K562 (cell line): ENCODE measurements around the gene FYB1. TPM values are rescaled to one million over a fixed set of nuclear protein-coding genes. Genes with fewer than 3 reads are reported as not detected.

ENCODE experiments used
- COPS2 ChIP-seq: fragments of 450-650 bp; conservative IDR thresholded peaks from 2 replicates; pipeline ENCODE4 v1.6.1; 2016; ENCODE audit warnings: mild to moderate bottlenecking, moderate library complexity
- CTBP1 ChIP-seq: fragments of 450-650 bp; IDR thresholded peaks from 2 replicates; pipeline ENCODE4 v1.6.1; 2016; ENCODE audit warnings: borderline replicate concordance
- EHMT2 ChIP-seq: fragments of 450-650 bp; IDR thresholded peaks from 2 replicates; pipeline ENCODE4 v1.6.1; 2018; ENCODE audit warnings: antibody characterized with exemption
- MAZ ChIP-seq, 2 experiments: fragments of 450-650 bp in 1 of 2; sonication (generic) in 1 of 2; formaldehyde crosslinking; IDR thresholded peaks in 1 of 2; conservative IDR thresholded peaks in 1 of 2; 2 replicates each; pipeline versions ENCODE4 v1.4.0 to v1.5.0; 2020; ENCODE audit warnings: mild to moderate bottlenecking in 1 of 2, missing genetic modification reagents in 1 of 2
- NR2C1 ChIP-seq, 2 experiments: fragments of 450-650 bp; IDR thresholded peaks; 2 replicates each; pipeline ENCODE4 v1.6.1; 2017; ENCODE audit warnings: mild to moderate bottlenecking in 2 of 2, antibody characterized with exemption in 1 of 2, inconsistent platforms in 1 of 2, missing compliant biosample characterization in 1 of 2, missing genetic modification characterization in 1 of 2
- PTRF ChIP-seq: fragments of 450-650 bp; IDR thresholded peaks from 2 replicates; pipeline ENCODE4 v1.6.1; 2016; ENCODE audit warnings: mild to moderate bottlenecking, missing genetic modification characterization, missing compliant biosample characterization
- ZBTB1 ChIP-seq: sonication (generic); formaldehyde crosslinking; IDR thresholded peaks from 2 replicates; pipeline ENCODE4 v1.8.1; 2023; ENCODE audit warnings: missing genetic modification reagents, low read depth, mild to moderate bottlenecking, borderline replicate concordance
- ZFP1 ChIP-seq: fragments of 450-650 bp; formaldehyde crosslinking; IDR thresholded peaks from 2 replicates; pipeline ENCODE4 v1.4.0; 2020; ENCODE audit warnings: mild to moderate bottlenecking, mixed read lengths
- ZNF408 ChIP-seq: fragments of 250-450 bp; sonication (Bioruptor Pico); IDR thresholded peaks from 2 replicates; pipeline ENCODE4 v1.4.0; 2020; ENCODE audit warnings: low read depth, mild to moderate bottlenecking, moderate library complexity
- polyA plus RNA-seq, 8 experiments: library from polyadenylated mRNA; depleted of rRNA in 4 of 8; stranded (reverse) in 5 of 8; unstranded in 3 of 8; fragments of >200 nt; fragmentation: Nextera tagmentation in 2 of 8; fragmentation: Illumina TruSeq in 1 of 8; extraction: Ambion mirVana in 2 of 8; extraction: Trizol in 1 of 8; gene quantifications; 2 replicates each; pipeline versions ENCODE4 v1.2.1 to v1.2.3, GENCODE V29; 2011 to 2014; ENCODE audit warnings: inconsistent platforms in 1 of 8, missing spikeins in 1 of 8
- total RNA-seq, 7 experiments: library from RNA; depleted of rRNA in 6 of 7; stranded (reverse); fragments of >200 nt in 6 of 7; fragmentation: Illumina TruSeq in 2 of 7; extraction: Trizol in 2 of 7; gene quantifications; 2 replicates each; pipeline versions ENCODE4 v1.2.1 to v1.2.3, GENCODE V29; 2011 to 2021; ENCODE audit warnings: low replicate concordance in 1 of 7
- TF ChIP-seq, protein P1 (sequence below): fragments of 450-650 bp; IDR thresholded peaks from 2 replicates; pipeline ENCODE4 v1.6.1; 2016; ENCODE audit warnings: mild to moderate bottlenecking
- TF ChIP-seq, protein P2 (sequence below): IDR thresholded peaks from 2 replicates; pipeline ENCODE4 v1.6.1; 2012; ENCODE audit warnings: low read depth, low read length, improper control_type of control experiment, borderline replicate concordance
- TF ChIP-seq, protein P3 (sequence below): fragments of 450-650 bp; IDR thresholded peaks from 2 replicates; pipeline ENCODE4 v1.6.1; 2017; ENCODE audit warnings: antibody characterized with exemption, mild to moderate bottlenecking
- TF ChIP-seq, protein P4 (sequence below): fragments of 450-650 bp; formaldehyde crosslinking; conservative IDR thresholded peaks from 2 replicates; pipeline ENCODE4 v1.4.0; 2022; ENCODE audit warnings: mild to moderate bottlenecking, missing genetic modification characterization
- TF ChIP-seq, protein P5 (sequence below): fragments of 450-650 bp; formaldehyde crosslinking; IDR thresholded peaks from 2 replicates; pipeline ENCODE4 v1.4.0; 2022; ENCODE audit warnings: missing genetic modification characterization
- TF ChIP-seq, protein P6 (sequence below): fragments of 250-450 bp; sonication (Bioruptor Pico); IDR thresholded peaks from 2 replicates; pipeline ENCODE4 v1.5.1; 2021; ENCODE audit warnings: mild to moderate bottlenecking

The FYB1 gene
- total and polyA plus RNA-seq, 9 of the 15 experiments (the other 6 are each of a cell fraction or from before 2014, with no cell fraction given): 4.7 to 31.5 (median 9.7) TPM

DNA sequence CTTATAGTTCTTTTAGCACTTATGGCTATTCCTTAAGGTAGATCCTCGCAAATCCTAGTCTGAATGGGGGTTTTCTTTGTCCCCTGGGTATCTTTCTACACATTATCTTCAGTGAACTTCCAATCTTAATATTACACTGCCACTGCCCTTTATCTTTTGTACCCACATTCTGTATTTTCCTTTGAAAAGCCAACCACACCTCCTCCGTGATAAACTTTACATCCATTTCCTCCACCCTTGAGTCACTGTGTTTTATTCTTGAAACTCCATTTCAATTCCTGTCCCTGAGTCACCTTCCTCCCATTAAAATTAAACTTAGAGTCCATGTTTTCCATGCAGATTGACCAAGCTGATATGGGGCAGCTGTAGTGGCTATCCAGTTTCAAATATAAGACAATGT, 102.0 kb downstream of the FYB1 start (continued):
- TF ChIP-seq, protein P1, sequence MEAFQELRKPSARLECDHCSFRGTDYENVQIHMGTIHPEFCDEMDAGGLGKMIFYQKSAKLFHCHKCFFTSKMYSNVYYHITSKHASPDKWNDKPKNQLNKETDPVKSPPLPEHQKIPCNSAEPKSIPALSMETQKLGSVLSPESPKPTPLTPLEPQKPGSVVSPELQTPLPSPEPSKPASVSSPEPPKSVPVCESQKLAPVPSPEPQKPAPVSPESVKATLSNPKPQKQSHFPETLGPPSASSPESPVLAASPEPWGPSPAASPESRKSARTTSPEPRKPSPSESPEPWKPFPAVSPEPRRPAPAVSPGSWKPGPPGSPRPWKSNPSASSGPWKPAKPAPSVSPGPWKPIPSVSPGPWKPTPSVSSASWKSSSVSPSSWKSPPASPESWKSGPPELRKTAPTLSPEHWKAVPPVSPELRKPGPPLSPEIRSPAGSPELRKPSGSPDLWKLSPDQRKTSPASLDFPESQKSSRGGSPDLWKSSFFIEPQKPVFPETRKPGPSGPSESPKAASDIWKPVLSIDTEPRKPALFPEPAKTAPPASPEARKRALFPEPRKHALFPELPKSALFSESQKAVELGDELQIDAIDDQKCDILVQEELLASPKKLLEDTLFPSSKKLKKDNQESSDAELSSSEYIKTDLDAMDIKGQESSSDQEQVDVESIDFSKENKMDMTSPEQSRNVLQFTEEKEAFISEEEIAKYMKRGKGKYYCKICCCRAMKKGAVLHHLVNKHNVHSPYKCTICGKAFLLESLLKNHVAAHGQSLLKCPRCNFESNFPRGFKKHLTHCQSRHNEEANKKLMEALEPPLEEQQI: no peak
- TF ChIP-seq ZNF408 (no peak), COPS2 (no peak), ZBTB1 (no peak), EHMT2 (no peak), NR2C1 (IDR thresholded peaks at IDR 0.05) (no peak; the same call in 1 of the 2 replicates), NR2C1 (tag; IDR thresholded peaks at IDR 0.05) (no peak), ZFP1 (CRISPR knock-in tag) (no peak), MAZ (CRISPR knock-in tag; conservative IDR thresholded peaks at IDR 0.05 in 1 of 2, IDR thresholded peaks at IDR 0.05 in 1 of 2) (no peak), CTBP1 (no peak), PTRF (tag) (no peak)
- TF ChIP-seq, protein P2, sequence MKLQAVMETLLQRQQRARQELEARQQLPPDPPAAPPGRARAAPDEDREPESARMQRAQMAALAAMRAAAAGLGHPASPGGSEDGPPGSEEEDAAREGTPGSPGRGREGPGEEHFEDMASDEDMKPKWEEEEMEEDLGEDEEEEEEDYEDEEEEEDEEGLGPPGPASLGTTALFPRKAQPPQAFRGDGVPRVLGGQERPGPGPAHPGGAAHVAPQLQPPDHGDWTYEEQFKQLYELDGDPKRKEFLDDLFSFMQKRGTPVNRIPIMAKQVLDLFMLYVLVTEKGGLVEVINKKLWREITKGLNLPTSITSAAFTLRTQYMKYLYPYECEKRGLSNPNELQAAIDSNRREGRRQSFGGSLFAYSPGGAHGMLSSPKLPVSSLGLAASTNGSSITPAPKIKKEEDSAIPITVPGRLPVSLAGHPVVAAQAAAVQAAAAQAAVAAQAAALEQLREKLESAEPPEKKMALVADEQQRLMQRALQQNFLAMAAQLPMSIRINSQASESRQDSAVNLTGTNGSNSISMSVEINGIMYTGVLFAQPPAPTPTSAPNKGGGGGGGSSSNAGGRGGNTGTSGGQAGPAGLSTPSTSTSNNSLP: peak; percentile 97
- TF ChIP-seq, protein P3, sequence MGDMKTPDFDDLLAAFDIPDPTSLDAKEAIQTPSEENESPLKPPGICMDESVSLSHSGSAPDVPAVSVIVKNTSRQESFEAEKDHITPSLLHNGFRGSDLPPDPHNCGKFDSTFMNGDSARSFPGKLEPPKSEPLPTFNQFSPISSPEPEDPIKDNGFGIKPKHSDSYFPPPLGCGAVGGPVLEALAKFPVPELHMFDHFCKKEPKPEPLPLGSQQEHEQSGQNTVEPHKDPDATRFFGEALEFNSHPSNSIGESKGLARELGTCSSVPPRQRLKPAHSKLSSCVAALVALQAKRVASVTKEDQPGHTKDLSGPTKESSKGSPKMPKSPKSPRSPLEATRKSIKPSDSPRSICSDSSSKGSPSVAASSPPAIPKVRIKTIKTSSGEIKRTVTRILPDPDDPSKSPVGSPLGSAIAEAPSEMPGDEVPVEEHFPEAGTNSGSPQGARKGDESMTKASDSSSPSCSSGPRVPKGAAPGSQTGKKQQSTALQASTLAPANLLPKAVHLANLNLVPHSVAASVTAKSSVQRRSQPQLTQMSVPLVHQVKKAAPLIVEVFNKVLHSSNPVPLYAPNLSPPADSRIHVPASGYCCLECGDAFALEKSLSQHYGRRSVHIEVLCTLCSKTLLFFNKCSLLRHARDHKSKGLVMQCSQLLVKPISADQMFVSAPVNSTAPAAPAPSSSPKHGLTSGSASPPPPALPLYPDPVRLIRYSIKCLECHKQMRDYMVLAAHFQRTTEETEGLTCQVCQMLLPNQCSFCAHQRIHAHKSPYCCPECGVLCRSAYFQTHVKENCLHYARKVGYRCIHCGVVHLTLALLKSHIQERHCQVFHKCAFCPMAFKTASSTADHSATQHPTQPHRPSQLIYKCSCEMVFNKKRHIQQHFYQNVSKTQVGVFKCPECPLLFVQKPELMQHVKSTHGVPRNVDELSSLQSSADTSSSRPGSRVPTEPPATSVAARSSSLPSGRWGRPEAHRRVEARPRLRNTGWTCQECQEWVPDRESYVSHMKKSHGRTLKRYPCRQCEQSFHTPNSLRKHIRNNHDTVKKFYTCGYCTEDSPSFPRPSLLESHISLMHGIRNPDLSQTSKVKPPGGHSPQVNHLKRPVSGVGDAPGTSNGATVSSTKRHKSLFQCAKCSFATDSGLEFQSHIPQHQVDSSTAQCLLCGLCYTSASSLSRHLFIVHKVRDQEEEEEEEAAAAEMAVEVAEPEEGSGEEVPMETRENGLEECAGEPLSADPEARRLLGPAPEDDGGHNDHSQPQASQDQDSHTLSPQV: no peak; the same call in 1 of the 2 replicates
- TF ChIP-seq, protein P4, sequence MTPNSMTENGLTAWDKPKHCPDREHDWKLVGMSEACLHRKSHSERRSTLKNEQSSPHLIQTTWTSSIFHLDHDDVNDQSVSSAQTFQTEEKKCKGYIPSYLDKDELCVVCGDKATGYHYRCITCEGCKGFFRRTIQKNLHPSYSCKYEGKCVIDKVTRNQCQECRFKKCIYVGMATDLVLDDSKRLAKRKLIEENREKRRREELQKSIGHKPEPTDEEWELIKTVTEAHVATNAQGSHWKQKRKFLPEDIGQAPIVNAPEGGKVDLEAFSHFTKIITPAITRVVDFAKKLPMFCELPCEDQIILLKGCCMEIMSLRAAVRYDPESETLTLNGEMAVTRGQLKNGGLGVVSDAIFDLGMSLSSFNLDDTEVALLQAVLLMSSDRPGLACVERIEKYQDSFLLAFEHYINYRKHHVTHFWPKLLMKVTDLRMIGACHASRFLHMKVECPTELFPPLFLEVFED (CRISPR knock-in tag): no peak
- TF ChIP-seq, protein P5, sequence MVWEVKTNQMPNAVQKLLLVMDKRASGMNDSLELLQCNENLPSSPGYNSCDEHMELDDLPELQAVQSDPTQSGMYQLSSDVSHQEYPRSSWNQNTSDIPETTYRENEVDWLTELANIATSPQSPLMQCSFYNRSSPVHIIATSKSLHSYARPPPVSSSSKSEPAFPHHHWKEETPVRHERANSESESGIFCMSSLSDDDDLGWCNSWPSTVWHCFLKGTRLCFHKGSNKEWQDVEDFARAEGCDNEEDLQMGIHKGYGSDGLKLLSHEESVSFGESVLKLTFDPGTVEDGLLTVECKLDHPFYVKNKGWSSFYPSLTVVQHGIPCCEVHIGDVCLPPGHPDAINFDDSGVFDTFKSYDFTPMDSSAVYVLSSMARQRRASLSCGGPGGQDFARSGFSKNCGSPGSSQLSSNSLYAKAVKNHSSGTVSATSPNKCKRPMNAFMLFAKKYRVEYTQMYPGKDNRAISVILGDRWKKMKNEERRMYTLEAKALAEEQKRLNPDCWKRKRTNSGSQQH (CRISPR knock-in tag): no peak
- TF ChIP-seq, protein P6, sequence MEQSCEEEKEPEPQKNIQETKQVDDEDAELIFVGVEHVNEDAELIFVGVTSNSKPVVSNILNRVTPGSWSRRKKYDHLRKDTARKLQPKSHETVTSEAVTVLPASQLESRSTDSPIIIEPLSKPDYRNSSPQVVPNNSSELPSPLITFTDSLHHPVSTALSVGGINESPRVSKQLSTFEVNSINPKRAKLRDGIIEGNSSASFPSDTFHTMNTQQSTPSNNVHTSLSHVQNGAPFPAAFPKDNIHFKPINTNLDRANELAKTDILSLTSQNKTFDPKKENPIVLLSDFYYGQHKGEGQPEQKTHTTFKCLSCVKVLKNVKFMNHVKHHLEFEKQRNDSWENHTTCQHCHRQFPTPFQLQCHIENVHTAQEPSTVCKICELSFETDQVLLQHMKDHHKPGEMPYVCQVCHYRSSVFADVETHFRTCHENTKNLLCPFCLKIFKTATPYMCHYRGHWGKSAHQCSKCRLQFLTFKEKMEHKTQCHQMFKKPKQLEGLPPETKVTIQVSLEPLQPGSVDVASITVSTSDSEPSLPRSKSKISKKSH (CRISPR knock-in tag): no peak
